IPS DF 6.9 (cell line): ENCODE results near the gene FRMD5.

Experiments
- DNase-seq: peaks from one replicate; pipeline ENCODE4 v3.0.0-alpha.2; 2013; ENCODE audit warnings: low read depth, low spot score
- H3K27ac ChIP-seq: one replicate; pipeline ENCODE4 v1.5.1; 2013; ENCODE audit warnings: low read length, control low read depth
- H3K27me3 ChIP-seq: 2 replicates; pipeline ENCODE4 v1.6.1; 2013; ENCODE audit warnings: mild to moderate bottlenecking, low read length; ENCODE audit not compliant: control insufficient read depth, insufficient read depth
- H3K36me3 ChIP-seq: 2 replicates; pipeline ENCODE4 v1.6.1; 2013; ENCODE audit warnings: low read length; ENCODE audit not compliant: control insufficient read depth, insufficient read depth
- H3K4me1 ChIP-seq: 2 replicates; pipeline ENCODE4 v1.6.1; 2013; ENCODE audit warnings: low read length; ENCODE audit not compliant: control insufficient read depth, insufficient read depth
- H3K4me3 ChIP-seq: 2 replicates; pipeline ENCODE4 v1.5.1; 2013; ENCODE audit warnings: mild to moderate bottlenecking, low read length
- H3K9me3 ChIP-seq: 2 replicates; pipeline ENCODE4 v1.6.1; 2013; ENCODE audit warnings: low read length, inconsistent platforms; ENCODE audit not compliant: control insufficient read depth, insufficient read depth
- WGBS: extraction: QIAGEN DNeasy Blood & Tissue Kit; methylation state at CpG from one replicate; pipeline ENCODE4 v1.1.7; 2013; ENCODE audit warnings: mixed read lengths, missing lambda C conversion rate; ENCODE audit not compliant: insufficient read length, insufficient coverage; 5-methylcytosine and 5-hydroxymethylcytosine counted together

The FRMD5 gene

GRCh38 chr15:44099671-44100070, 95.4 kb downstream of the FRMD5 start:
- WGBS: no CpG with 5 or more reads among the region's 1 CpG
- no peaks in the 10 kb centered on the region; the same call in 1 of the 2 replicates for H3K4me1 ChIP-seq
- H3K27me3 ChIP-seq: no peaks in the 10 kb centered on the region
- H3K4me3 ChIP-seq: no peak overlapping the region
- no peak for DNase-seq
- H3K36me3 ChIP-seq: no peaks in the 10 kb centered on the region
- no peak overlapping the region for H3K27ac ChIP-seq
- no peaks in the 10 kb centered on the region for H3K9me3 ChIP-seq

GRCh38 chr15:44097552-44097951, 97.5 kb downstream of the FRMD5 start:
- no peak overlapping the region for H3K4me3 ChIP-seq
- no peak for DNase-seq
- no peaks in the 10 kb centered on the region for H3K36me3 ChIP-seq
- H3K4me1 ChIP-seq: no peaks in the 10 kb centered on the region; the same call in 1 of the 2 replicates
- H3K27ac ChIP-seq: no peak overlapping the region
- WGBS: no CpG with 5 or more reads among the region's 3 CpGs
- H3K9me3 ChIP-seq: no peaks in the 10 kb centered on the region
- H3K27me3 ChIP-seq: no peaks in the 10 kb centered on the region

GRCh38 chr15:44096596-44096995, 98.5 kb downstream of the FRMD5 start:
- no peaks in the 10 kb centered on the region for H3K9me3 ChIP-seq
- no CpG with 5 or more reads among the region's 3 CpGs for WGBS
- H3K27ac ChIP-seq: no peak overlapping the region

GRCh38 chr15:44094781-44095180, 100.3 kb downstream of the FRMD5 start:
- no peaks in the 10 kb centered on the region for H3K4me1 ChIP-seq
- no peaks in the 10 kb centered on the region for H3K36me3 ChIP-seq
- H3K9me3 ChIP-seq: no peaks in the 10 kb centered on the region
- WGBS: no CpG with 5 or more reads among the region's 3 CpGs
- DNase-seq: no peak
- H3K27ac ChIP-seq: no peak overlapping the region
- no peaks in the 10 kb centered on the region for H3K27me3 ChIP-seq
- H3K4me3 ChIP-seq: no peak overlapping the region

More at GRCh38 chr15:44096596-44096995, 98.5 kb downstream of the FRMD5 start:
- no peaks in the 10 kb centered on the region for H3K4me1 ChIP-seq
- H3K27me3 ChIP-seq: no peaks in the 10 kb centered on the region
- no peak overlapping the region for H3K4me3 ChIP-seq
- no peaks in the 10 kb centered on the region for H3K36me3 ChIP-seq
- no peak for DNase-seq

- Histone ChIP-seq H3K36me3 (no peaks in the 10 kb centered on the region), H3K4me1 (no peaks in the 10 kb centered on the region), H3K27me3 (no peaks in the 10 kb centered on the region), H3K4me3 (no peak overlapping the region), H3K9me3 (no peaks in the 10 kb centered on the region), H3K27ac (no peak overlapping the region)
- no CpG with 5 or more reads among the region's 3 CpGs for WGBS
- DNase-seq: no peak
Measured at GRCh38 chr15:44093836-44094235, 101.2 kb downstream of the FRMD5 start.

GRCh38 chr15:44092221-44092620, 102.8 kb downstream of the FRMD5 start:
- Histone ChIP-seq H3K27me3 (no peaks in the 10 kb centered on the region), H3K36me3 (no peaks in the 10 kb centered on the region), H3K4me3 (no peak overlapping the region), H3K27ac (no peak overlapping the region), H3K9me3 (no peaks in the 10 kb centered on the region), H3K4me1 (no peaks in the 10 kb centered on the region)
- no peak for DNase-seq
- WGBS: no CpG with 5 or more reads among the region's 2 CpGs

- no peaks in the 10 kb centered on the region for H3K27me3 ChIP-seq
- no peaks in the 10 kb centered on the region for H3K9me3 ChIP-seq
- no peak overlapping the region for H3K4me3 ChIP-seq
- no peaks in the 10 kb centered on the region for H3K36me3 ChIP-seq
- no peak for DNase-seq
- no peaks in the 10 kb centered on the region for H3K4me1 ChIP-seq
- H3K27ac ChIP-seq: no peak overlapping the region
- WGBS: no CpG with 5 or more reads among the region's 3 CpGs
Measured at GRCh38 chr15:44087578-44088465, 107.2 kb downstream of the FRMD5 start.

GRCh38 chr15:44084770-44085169, 110.3 kb downstream of the FRMD5 start:
- DNase-seq: no peak
- WGBS: no CpG with 5 or more reads among the region's 2 CpGs
- no peak overlapping the region for H3K4me3 ChIP-seq
- H3K27ac ChIP-seq: no peak overlapping the region
- no peaks in the 10 kb centered on the region for H3K4me1 ChIP-seq
- H3K27me3 ChIP-seq: no peaks in the 10 kb centered on the region
- no peaks in the 10 kb centered on the region for H3K9me3 ChIP-seq
- H3K36me3 ChIP-seq: no peaks in the 10 kb centered on the region

- no peaks in the 10 kb centered on the region for H3K27me3 ChIP-seq
- no CpG with 5 or more reads among the region's 2 CpGs for WGBS
- DNase-seq: no peak
- no peak overlapping the region for H3K4me3 ChIP-seq
- no peaks in the 10 kb centered on the region for H3K9me3 ChIP-seq
- no peaks in the 10 kb centered on the region for H3K36me3 ChIP-seq
- H3K4me1 ChIP-seq: no peaks in the 10 kb centered on the region
- H3K27ac ChIP-seq: no peak overlapping the region
Measured at GRCh38 chr15:44084171-44084570, 110.9 kb downstream of the FRMD5 start.

GRCh38 chr15:44082558-44083157, 112.4 kb downstream of the FRMD5 start:
- Histone ChIP-seq H3K4me3 (no peak overlapping the region), H3K36me3 (no peaks in the 10 kb centered on the region), H3K4me1 (no peaks in the 10 kb centered on the region), H3K27ac (no peak overlapping the region), H3K9me3 (no peaks in the 10 kb centered on the region), H3K27me3 (no peaks in the 10 kb centered on the region)
- no peak for DNase-seq
- no CpG with 5 or more reads among the region's 1 CpG for WGBS
